Measurements from ENCODE around the gene THADA. TPM values are rescaled to one million over a fixed set of nuclear protein-coding genes. Genes with fewer than 3 reads are reported as not detected.

THADA gene
- total RNA-seq, 1 donor: 39.4 TPM

DNA sequence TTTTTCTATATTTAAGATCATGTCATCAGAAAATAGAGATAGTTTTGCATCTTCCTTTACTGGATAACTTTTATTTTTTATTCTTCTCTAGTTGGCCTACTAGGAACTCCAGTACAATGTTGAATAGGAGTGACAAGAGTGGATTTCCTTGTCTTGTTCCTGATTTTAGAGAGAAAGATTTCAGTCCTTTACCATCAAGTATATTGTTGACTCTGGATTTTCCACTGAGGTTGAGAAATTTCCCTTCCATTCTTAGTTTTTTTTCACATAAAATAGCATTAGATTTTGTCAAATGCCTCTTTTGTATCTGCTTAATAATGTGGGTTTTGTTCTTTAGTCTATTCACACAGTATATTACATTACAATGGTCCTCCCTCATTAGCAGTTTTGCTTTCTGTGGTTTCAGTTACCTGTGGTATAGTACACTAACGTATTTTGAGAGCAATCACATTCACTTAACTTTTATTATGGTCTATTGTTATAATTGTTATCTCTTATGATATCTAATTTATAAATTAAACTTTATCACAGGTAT is 105.5 kb downstream of the THADA start:
- Histone ChIP-seq H3K27me3 (ENCODE audit: insufficient read depth, low read length) (no peaks in the 10 kb centered on the region), H3K27ac (ENCODE audit: low read depth, low read length) (no peak overlapping the region), H3K4me2 (ENCODE audit: insufficient read depth, low read length) (no peak overlapping the region), H3K36me3 (ENCODE audit: insufficient read depth, low read length) (no peaks in the 10 kb centered on the region), H2AFZ (ENCODE audit: low read length) (no peak overlapping the region), H3K4me3 (ENCODE audit: insufficient read depth, low read length) (no peak overlapping the region), H4K20me1 (ENCODE audit: insufficient read depth, low read length) (no peaks in the 10 kb centered on the region), H3K9me3 (ENCODE audit: low read depth, low read length) (no peaks in the 10 kb centered on the region), H3K4me1 (ENCODE audit: insufficient read depth, low read length) (no peaks in the 10 kb centered on the region), H3K79me2 (ENCODE audit: insufficient read depth, low read length) (no peaks in the 10 kb centered on the region)
- TF ChIP-seq, protein P1, sequence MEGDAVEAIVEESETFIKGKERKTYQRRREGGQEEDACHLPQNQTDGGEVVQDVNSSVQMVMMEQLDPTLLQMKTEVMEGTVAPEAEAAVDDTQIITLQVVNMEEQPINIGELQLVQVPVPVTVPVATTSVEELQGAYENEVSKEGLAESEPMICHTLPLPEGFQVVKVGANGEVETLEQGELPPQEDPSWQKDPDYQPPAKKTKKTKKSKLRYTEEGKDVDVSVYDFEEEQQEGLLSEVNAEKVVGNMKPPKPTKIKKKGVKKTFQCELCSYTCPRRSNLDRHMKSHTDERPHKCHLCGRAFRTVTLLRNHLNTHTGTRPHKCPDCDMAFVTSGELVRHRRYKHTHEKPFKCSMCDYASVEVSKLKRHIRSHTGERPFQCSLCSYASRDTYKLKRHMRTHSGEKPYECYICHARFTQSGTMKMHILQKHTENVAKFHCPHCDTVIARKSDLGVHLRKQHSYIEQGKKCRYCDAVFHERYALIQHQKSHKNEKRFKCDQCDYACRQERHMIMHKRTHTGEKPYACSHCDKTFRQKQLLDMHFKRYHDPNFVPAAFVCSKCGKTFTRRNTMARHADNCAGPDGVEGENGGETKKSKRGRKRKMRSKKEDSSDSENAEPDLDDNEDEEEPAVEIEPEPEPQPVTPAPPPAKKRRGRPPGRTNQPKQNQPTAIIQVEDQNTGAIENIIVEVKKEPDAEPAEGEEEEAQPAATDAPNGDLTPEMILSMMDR (IDR thresholded peaks at IDR 0.05; ENCODE audit: extremely low read depth, low read depth, low read length): no peak
- DNase-seq (ENCODE audit: insufficient read length, low spot score, missing footprints): no peak

DNA sequence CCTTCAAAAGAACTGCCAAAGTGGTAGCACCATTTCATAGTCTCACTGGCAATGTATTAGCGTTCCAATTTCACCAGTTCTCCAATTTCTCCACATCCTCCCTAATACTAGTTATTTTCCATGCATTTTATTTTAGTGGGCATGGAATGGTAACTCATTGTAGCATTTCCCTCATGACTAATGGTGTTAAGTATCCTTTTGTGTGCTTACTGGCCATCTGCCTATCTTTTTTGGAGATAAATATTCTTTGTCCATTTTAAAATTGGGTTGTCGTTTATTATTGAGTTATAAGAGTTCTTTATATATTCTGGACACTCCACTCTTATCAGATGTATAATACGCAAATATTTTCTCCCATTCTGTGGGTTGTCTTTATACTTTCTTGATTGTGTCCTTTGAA is 107.1 kb downstream of the THADA start:
- DNase-seq (ENCODE audit: insufficient read length, low spot score, missing footprints): no peak
- no peaks in the 10 kb centered on the region for H3K9me3 ChIP-seq (ENCODE audit: low read depth, low read length)

DNA sequence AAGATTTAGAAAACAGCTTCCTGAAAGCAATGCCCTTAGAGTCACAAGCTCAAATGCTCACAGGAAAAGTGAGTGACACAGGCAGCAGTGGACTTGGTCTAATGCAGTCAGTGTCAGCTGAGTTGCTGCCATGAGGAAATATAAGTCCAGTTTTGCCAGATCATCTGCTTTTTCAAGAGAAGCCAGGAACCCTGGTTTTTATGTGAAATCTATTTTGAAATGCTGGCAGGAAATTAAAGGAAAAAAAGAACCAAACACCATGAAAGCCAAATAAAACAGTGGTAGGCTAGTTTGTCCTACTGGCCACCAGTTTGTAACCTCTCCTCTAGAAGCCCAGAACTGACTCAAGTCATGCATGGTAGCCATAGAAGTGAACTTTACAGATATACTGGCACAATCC is 109.2 kb downstream of the THADA start:
- no peak for DNase-seq (ENCODE audit: insufficient read length, low spot score, missing footprints)
- TF ChIP-seq, protein P1 (IDR thresholded peaks at IDR 0.05; ENCODE audit: extremely low read depth, low read depth, low read length): no peak
- peaks cover 8% of the 10 kb centered on the region for H3K4me1 ChIP-seq (ENCODE audit: insufficient read depth, low read length)

More for the DNA sequence above, 107.1 kb downstream of the THADA start:
- Histone ChIP-seq H3K4me3 (ENCODE audit: insufficient read depth, low read length) (no peak overlapping the region), H3K27ac (ENCODE audit: low read depth, low read length) (no peak overlapping the region), H4K20me1 (ENCODE audit: insufficient read depth, low read length) (no peaks in the 10 kb centered on the region), H3K79me2 (ENCODE audit: insufficient read depth, low read length) (no peaks in the 10 kb centered on the region), H3K27me3 (ENCODE audit: insufficient read depth, low read length) (no peaks in the 10 kb centered on the region), H3K36me3 (ENCODE audit: insufficient read depth, low read length) (no peaks in the 10 kb centered on the region), H2AFZ (ENCODE audit: low read length) (no peak overlapping the region), H3K4me1 (ENCODE audit: insufficient read depth, low read length) (no peaks in the 10 kb centered on the region), H3K4me2 (ENCODE audit: insufficient read depth, low read length) (no peak overlapping the region)
- TF ChIP-seq, protein P1 (IDR thresholded peaks at IDR 0.05; ENCODE audit: extremely low read depth, low read depth, low read length): no peak

DNA sequence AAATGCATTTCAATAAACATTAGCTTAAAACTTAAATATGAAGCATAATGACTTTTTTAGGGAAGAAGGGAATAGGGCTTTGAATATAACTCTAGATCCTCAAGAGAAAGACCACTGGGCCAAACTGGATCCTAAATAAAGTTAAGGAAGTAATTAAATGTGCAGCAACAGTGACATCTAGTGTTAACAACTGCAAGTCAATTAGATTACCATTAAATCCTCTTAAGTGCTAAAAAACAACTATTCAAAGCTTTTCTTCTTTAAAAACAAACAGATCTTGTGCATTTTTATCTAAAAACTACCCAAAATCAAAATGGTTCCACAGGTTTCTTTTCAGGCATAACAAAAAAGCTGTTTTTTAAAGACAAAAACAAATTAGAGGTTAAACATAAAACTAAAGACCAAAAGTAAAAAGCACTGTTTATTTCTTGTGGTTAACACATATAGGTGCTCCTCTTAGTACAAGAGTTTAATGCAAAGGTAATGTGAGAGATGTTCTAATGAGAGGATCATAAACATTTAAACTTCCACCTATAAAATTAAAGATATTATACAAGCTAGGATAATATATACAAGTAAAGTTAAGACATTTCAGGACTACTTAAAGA is 111.4 kb downstream of the THADA start:
- H3K79me2 ChIP-seq (ENCODE audit: insufficient read depth, low read length): no peaks in the 10 kb centered on the region

More for the DNA sequence above, 109.2 kb downstream of the THADA start:
- no peak overlapping the region for H2AFZ ChIP-seq (ENCODE audit: low read length)
- no peaks in the 10 kb centered on the region for H4K20me1 ChIP-seq (ENCODE audit: insufficient read depth, low read length)
- H3K27ac ChIP-seq (ENCODE audit: low read depth, low read length): peak overlapping the region; percentile 25
- H3K9me3 ChIP-seq (ENCODE audit: low read depth, low read length): no peaks in the 10 kb centered on the region
- no peak overlapping the region for H3K4me2 ChIP-seq (ENCODE audit: insufficient read depth, low read length)
- H3K27me3 ChIP-seq (ENCODE audit: insufficient read depth, low read length): no peaks in the 10 kb centered on the region
- H3K4me3 ChIP-seq (ENCODE audit: insufficient read depth, low read length): no peak overlapping the region
- no peaks in the 10 kb centered on the region for H3K36me3 ChIP-seq (ENCODE audit: insufficient read depth, low read length)
- H3K79me2 ChIP-seq (ENCODE audit: insufficient read depth, low read length): no peaks in the 10 kb centered on the region

More for the DNA sequence above, 111.4 kb downstream of the THADA start:
- H3K4me1 ChIP-seq (ENCODE audit: insufficient read depth, low read length): peaks cover 8% of the 10 kb centered on the region
- H3K4me2 ChIP-seq (ENCODE audit: insufficient read depth, low read length): no peak overlapping the region
- peaks cover 5% of the 10 kb centered on the region for H3K36me3 ChIP-seq (ENCODE audit: insufficient read depth, low read length)
- no peak overlapping the region for H3K27ac ChIP-seq (ENCODE audit: low read depth, low read length)
- H3K9me3 ChIP-seq (ENCODE audit: low read depth, low read length): no peaks in the 10 kb centered on the region
- no peaks in the 10 kb centered on the region for H4K20me1 ChIP-seq (ENCODE audit: insufficient read depth, low read length)
- no peak overlapping the region for H3K4me3 ChIP-seq (ENCODE audit: insufficient read depth, low read length)
- TF ChIP-seq, protein P1 (IDR thresholded peaks at IDR 0.05; ENCODE audit: extremely low read depth, low read depth, low read length): peak; percentile 61
- H3K27me3 ChIP-seq (ENCODE audit: insufficient read depth, low read length): no peaks in the 10 kb centered on the region
- no peak overlapping the region for H2AFZ ChIP-seq (ENCODE audit: low read length)
- no peak for DNase-seq (ENCODE audit: insufficient read length, low spot score, missing footprints)

Measured in osteoblast (primary cell).